ENCODE results near the gene SPART.

DNA sequence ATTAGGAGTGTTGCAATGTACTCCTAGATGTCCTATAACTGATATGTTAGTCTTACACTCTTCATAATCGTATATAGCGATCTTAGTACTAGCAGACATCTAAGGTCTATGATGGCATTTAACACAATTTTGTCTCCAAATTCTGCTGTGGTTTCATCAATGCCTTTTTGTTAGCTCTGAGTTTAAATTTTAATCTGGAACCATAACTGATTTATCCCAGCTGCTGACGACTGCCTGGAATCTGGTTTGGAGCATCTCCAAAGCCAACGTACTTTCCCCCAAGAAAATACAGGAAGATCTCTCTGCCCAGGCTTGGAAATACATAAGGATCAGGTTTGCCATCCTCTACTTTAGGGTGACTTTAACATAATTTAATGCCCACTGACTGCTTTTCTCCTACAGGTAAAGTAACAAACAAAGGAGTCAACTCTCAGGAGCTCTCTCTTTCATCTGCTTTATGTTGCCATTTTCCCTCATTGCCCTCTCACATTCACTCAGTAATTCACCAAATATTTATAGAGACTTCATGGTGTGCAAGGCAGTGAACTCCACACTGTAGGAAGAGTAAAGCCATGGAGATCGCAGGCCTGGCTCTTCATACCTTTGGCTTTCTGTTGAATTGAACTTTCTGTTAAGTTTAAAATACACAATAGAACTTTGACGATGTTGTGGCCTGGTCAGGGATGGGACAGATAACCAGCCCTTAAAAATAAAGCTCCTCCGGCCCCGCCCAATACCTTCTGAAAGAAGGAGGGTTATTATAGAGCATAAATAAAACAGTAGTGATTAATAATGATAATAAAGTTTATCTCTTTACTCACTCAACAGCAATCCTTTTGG, 23.3 kb upstream of the SPART start:
- TF ChIP-seq CTCF (IDR thresholded peaks at IDR 0.05 in 4 of 5, conservative IDR thresholded peaks at IDR 0.05 in 1 of 5) (no peak), POLR2A (IDR thresholded peaks at IDR 0.05) (no peak)
